DMS79 (cell line): ENCODE data around the gene SREK1IP1.
"Not testable (repeated sequence)": the region's sequence is repeated elsewhere in the genome, so short reads cannot be mapped to it uniquely, and the experiment has no call there.

Source experiments
- DNase-seq: peaks from one replicate; lab custom pipeline; 2025; lab: John Stamatoyannopoulos, UW

The SREK1IP1 gene

GRCh38 chr5:64763948-64764503, 4.5 kb downstream of the SREK1IP1 start:
- DNase-seq: no peak

GRCh38 chr5:64759960-64760660, 8.4 kb downstream of the SREK1IP1 start:
- DNase-seq: no peak

- DNase-seq: no peak
Observed at GRCh38 chr5:64758901-64759300, 9.6 kb downstream of the SREK1IP1 start.

- no peak for DNase-seq
Observed at GRCh38 chr5:64754066-64754465, 14.4 kb downstream of the SREK1IP1 start.

- DNase-seq: no peak
Observed at GRCh38 chr5:64749385-64749784, 19.1 kb downstream of the SREK1IP1 start.

- no peak for DNase-seq
Observed at GRCh38 chr5:64746446-64746845, 22.0 kb downstream of the SREK1IP1 start.

- no peak for DNase-seq
Observed at GRCh38 chr5:64744914-64745313, 23.6 kb downstream of the SREK1IP1 start.

GRCh38 chr5:64742821-64743220, 25.7 kb downstream of the SREK1IP1 start:
- DNase-seq: no peak

GRCh38 chr5:64742411-64742810, 26.1 kb downstream of the SREK1IP1 start:
- DNase-seq: no peak

- DNase-seq: no peak
Observed at GRCh38 chr5:64727150-64727549, 41.3 kb downstream of the SREK1IP1 start.

- DNase-seq: no peak
Observed at GRCh38 chr5:64722588-64722987, 45.9 kb downstream of the SREK1IP1 start.

GRCh38 chr5:64714495-64714894, 54.0 kb downstream of the SREK1IP1 start:
- DNase-seq: not testable (repeated sequence)

- DNase-seq: no peak
Observed at GRCh38 chr5:64707191-64707590, 61.3 kb downstream of the SREK1IP1 start.

- DNase-seq: not testable (repeated sequence)
Observed at GRCh38 chr5:64706074-64706473, 62.4 kb downstream of the SREK1IP1 start.

- no peak for DNase-seq
Observed at GRCh38 chr5:64700765-64701164, 67.7 kb downstream of the SREK1IP1 start.

- not testable (repeated sequence) for DNase-seq
Observed at GRCh38 chr5:64696414-64696813, 72.1 kb downstream of the SREK1IP1 start.

- DNase-seq: no peak
Observed at GRCh38 chr5:64693636-64694035, 74.9 kb downstream of the SREK1IP1 start.

GRCh38 chr5:64691291-64691690, 77.2 kb downstream of the SREK1IP1 start:
- no peak for DNase-seq

GRCh38 chr5:64690417-64691151, 77.9 kb downstream of the SREK1IP1 start, which contains the start of gene SHISAL2B:
SHISAL2B (plus strand) TSS chr5:64690503; CDS start chr5:64690624, 121 bp downstream.
- DNase-seq: no peak

GRCh38 chr5:64690104-64690416, 78.4 kb downstream of the SREK1IP1 start:
- no peak for DNase-seq

- DNase-seq: no peak
Observed at GRCh38 chr5:64688965-64689364, 79.5 kb downstream of the SREK1IP1 start.

GRCh38 chr5:64688391-64688790, 80.1 kb downstream of the SREK1IP1 start:
- DNase-seq: no peak

GRCh38 chr5:64685866-64686265, 82.6 kb downstream of the SREK1IP1 start:
- DNase-seq: no peak
